Spinal cord (tissue), 10 donors: ENCODE measurements around the gene HBS1L. TPM values are rescaled to one million over a fixed set of nuclear protein-coding genes. Genes with fewer than 3 reads are reported as not detected.

ENCODE experiments used
- DNase-seq, 6 donors: peaks; one replicate each; pipeline versions ENCODE4 v3.0.0 to v3.0.0-alpha.2; 2013 to 2015; ENCODE audit warnings: low spot score in 6 of 6, low read depth in 4 of 6
- H3K27ac ChIP-seq: one replicate; pipeline ENCODE4 v1.5.1; 2013; ENCODE audit warnings: low read depth, low read length, control low read depth
- H3K27me3 ChIP-seq: one replicate; pipeline ENCODE4 v1.6.1; 2013; ENCODE audit warnings: low read length; ENCODE audit not compliant: control insufficient read depth, insufficient read depth
- H3K36me3 ChIP-seq: one replicate; pipeline ENCODE4 v1.6.1; 2013; ENCODE audit warnings: low read length; ENCODE audit not compliant: control insufficient read depth, insufficient read depth
- H3K4me1 ChIP-seq: one replicate; pipeline ENCODE4 v1.6.1; 2013; ENCODE audit warnings: low read length; ENCODE audit not compliant: control insufficient read depth, insufficient read depth
- H3K4me3 ChIP-seq: one replicate; pipeline ENCODE4 v1.5.1; 2013; ENCODE audit warnings: low read depth, low read length, control low read depth
- H3K9me3 ChIP-seq: one replicate; pipeline ENCODE4 v1.6.1; 2013; ENCODE audit warnings: low read length; ENCODE audit not compliant: control insufficient read depth, insufficient read depth
- WGBS: methylation state at CpG from one replicate; pipeline ENCODE4 v1.1.5; 2013; ENCODE audit warnings: missing lambda C conversion rate; ENCODE audit not compliant: insufficient coverage; 5-methylcytosine and 5-hydroxymethylcytosine counted together
- polyA plus RNA-seq, 2 donors: library from polyadenylated mRNA; unstranded; fragments of 120-200 nt; gene quantifications; one replicate each; pipeline ENCODE4 v1.2.1, GENCODE V29; 2013; ENCODE audit not compliant: insufficient read length in 2 of 2
- total RNA-seq, 2 donors: library from RNA; depleted of rRNA in 1 of 2; stranded (reverse); fragments of 120-200 nt in 1 of 2; fragments of >200 nt in 1 of 2; gene quantifications; one replicate each; pipeline versions ENCODE4 v1.2.3 to v1.2.4, GENCODE V29; 2013 to 2014
- donor health status: healthy.

Gene HBS1L
- total and polyA plus RNA-seq, 4 donors: 63.7 to 121 (median 89.1) TPM

GRCh38 chr6:135030056-135030473 is 24.6 kb downstream of the HBS1L start:
- 100% methylated on average over 1 of the region's 3 CpGs for WGBS
- Histone ChIP-seq H3K36me3 (peaks cover 4% of the 10 kb centered on the region), H3K4me1 (no peaks in the 10 kb centered on the region), H3K4me3 (no peak overlapping the region), H3K27ac (no peak overlapping the region), H3K9me3 (no peaks in the 10 kb centered on the region), H3K27me3 (no peaks in the 10 kb centered on the region)
- no peak for DNase-seq

DNA sequence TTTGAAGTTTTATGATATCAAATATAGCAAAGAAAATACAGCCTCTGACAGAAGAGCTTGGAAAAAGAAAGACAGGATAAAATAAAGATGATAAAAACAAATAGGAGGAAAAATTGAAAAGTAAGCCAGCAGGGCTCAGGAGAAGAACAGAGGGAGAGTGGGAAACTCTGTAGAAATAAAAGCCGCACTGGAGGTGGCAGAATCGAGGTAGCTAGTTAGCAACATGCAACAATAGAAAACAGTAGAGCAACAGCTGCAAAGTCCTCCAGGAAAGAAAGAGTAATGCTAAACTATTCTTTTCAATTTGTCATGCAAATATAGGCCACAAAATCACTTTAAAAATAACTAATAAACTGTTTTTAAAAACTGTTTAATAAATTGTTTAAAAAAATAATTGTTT is 28.8 kb downstream of the HBS1L start:
- Histone ChIP-seq H3K4me3 (no peak overlapping the region), H3K4me1 (no peaks in the 10 kb centered on the region), H3K27me3 (no peaks in the 10 kb centered on the region), H3K36me3 (peaks cover 4% of the 10 kb centered on the region), H3K9me3 (no peaks in the 10 kb centered on the region), H3K27ac (no peak overlapping the region)
- no CpG with 5 or more reads among the region's 2 CpGs for WGBS
- DNase-seq: no peak

GRCh38 chr6:135025175-135025574 is 29.4 kb downstream of the HBS1L start:
- Histone ChIP-seq H3K4me3 (no peak overlapping the region), H3K27ac (no peak overlapping the region), H3K36me3 (peaks cover 4% of the 10 kb centered on the region), H3K27me3 (no peaks in the 10 kb centered on the region), H3K4me1 (no peaks in the 10 kb centered on the region), H3K9me3 (no peaks in the 10 kb centered on the region)
- whole genome bisulfite sequencing: 40% methylated on average over 1 of the region's 2 CpGs
- DNase-seq: no peak

GRCh38 chr6:135022050-135022697 is 32.4 kb downstream of the HBS1L start:
- WGBS: no CpG with 5 or more reads among the region's 2 CpGs
- Histone ChIP-seq H3K9me3 (no peaks in the 10 kb centered on the region), H3K36me3 (no peaks in the 10 kb centered on the region), H3K27ac (no peak overlapping the region), H3K4me1 (no peaks in the 10 kb centered on the region), H3K27me3 (no peaks in the 10 kb centered on the region), H3K4me3 (no peak overlapping the region)
- no peak for DNase-seq

DNA sequence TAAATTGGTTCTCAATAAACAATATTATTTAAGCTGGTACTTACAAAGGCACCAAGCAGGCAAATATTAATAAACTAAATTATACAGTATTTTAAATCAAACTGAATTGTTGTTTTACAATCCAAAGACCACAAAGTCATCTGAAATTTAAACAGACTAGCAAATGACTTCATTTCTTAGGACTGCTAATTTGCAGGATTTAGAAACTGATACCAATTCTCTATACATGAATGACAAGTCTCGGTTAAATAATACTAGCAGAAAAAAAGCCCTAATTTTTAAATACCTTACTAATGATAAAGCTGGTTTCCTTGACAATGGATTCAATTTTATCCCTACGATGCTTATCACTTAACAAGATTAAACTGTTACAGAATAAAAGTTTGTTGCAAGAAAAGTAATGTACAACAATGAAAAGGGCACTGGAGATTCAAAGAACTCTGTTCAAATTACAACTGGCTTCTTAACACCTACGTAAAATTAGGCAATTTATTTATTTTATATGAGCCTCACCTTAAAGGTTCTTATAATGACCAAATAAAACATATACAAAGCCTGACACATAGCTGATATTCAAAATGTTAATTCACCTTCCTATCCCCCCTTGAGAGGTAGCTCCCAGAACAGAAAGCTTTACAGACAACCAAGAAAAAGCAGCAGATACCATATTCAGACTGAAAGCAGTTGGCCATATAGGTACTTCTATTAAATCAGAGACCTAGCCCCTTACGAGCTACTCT is 33.1 kb downstream of the HBS1L start:
- Histone ChIP-seq H3K9me3 (no peaks in the 10 kb centered on the region), H3K27me3 (no peaks in the 10 kb centered on the region), H3K4me1 (no peaks in the 10 kb centered on the region), H3K27ac (no peak overlapping the region), H3K36me3 (no peaks in the 10 kb centered on the region), H3K4me3 (no peak overlapping the region)
- DNase-seq: no peak
- WGBS: 71% methylated on average over 1 of the region's 4 CpGs

DNA sequence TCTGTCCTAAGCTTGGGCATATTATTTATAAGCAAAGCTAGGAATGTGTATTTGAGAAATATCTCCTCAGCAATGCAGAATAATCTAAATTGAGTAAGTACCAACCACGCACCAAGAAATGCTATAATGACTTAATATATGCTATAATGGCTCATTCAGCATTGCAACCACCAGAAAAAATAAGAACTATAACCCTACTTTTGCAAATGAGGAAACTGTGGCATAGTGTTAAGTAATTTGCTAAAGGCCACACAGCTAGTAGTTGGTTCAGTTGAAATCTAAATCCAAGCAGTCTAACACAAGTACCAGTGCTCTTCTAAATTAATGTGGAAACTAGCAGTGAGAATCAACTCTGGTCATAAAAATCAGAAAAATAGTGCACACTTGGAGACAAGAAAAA is 35.7 kb downstream of the HBS1L start:
- no peaks in the 10 kb centered on the region for H3K36me3 ChIP-seq
- no peak overlapping the region for H3K27ac ChIP-seq
- H3K9me3 ChIP-seq: no peaks in the 10 kb centered on the region
- no peak for DNase-seq
- no peaks in the 10 kb centered on the region for H3K27me3 ChIP-seq
- no peak overlapping the region for H3K4me3 ChIP-seq
- WGBS: no CpG with 5 or more reads among the region's 1 CpG
- H3K4me1 ChIP-seq: no peaks in the 10 kb centered on the region

DNA sequence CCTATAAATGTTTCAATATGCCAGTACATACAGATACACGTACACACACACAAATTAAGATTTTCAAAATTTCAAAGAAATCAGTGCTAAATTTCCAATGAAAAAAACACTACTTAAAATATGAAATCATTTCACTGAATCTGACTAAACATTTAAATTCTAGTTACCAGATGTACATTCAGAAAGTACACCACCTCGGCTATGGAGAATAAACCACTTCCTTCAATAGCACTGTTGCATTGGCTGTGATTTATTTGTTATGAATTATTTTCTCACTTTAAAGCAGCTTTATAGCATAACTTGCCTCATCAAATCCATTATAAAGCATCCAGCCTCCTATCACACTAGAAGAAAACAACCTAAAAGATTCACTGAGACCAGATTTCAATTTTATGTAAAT is 36.6 kb downstream of the HBS1L start:
- DNase-seq: no peak

GRCh38 chr6:135014353-135014832 is 40.2 kb downstream of the HBS1L start:
- Histone ChIP-seq H3K4me3 (no peak overlapping the region), H3K27ac (no peak overlapping the region), H3K4me1 (no peaks in the 10 kb centered on the region), H3K9me3 (no peaks in the 10 kb centered on the region), H3K36me3 (no peaks in the 10 kb centered on the region), H3K27me3 (no peaks in the 10 kb centered on the region)
- WGBS: no CpG with 5 or more reads among the region's 4 CpGs
- no peak for DNase-seq

More for the DNA sequence above, 36.6 kb downstream of the HBS1L start:
- H3K27ac ChIP-seq: no peak overlapping the region
- no peaks in the 10 kb centered on the region for H3K9me3 ChIP-seq
- no peak overlapping the region for H3K4me3 ChIP-seq
- WGBS: 100% methylated on average over 1 of the region's 2 CpGs
- no peaks in the 10 kb centered on the region for H3K4me1 ChIP-seq
- no peaks in the 10 kb centered on the region for H3K27me3 ChIP-seq
- no peaks in the 10 kb centered on the region for H3K36me3 ChIP-seq

DNA sequence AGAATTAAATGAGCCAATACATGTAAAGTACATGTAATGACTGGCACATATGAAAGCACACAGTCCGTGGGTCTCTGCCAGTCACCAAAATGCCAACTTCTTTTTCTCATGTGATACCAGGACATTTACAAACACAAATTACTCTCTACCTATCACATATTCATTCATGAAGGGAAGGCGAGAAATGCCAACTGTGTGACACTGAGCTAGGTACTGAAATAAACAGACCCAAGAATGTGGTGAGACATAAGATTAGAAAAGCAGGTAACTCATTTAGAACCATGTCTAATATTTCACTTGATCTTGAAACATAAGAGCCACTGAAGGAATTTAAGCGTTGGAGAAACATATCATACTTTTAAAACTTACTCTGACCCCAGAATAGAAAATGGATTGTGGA is 41.4 kb downstream of the HBS1L start:
- Histone ChIP-seq H3K27me3 (no peaks in the 10 kb centered on the region), H3K36me3 (no peaks in the 10 kb centered on the region)
- WGBS: no CpG with 5 or more reads among the region's 3 CpGs

GRCh38 chr6:135012764-135013163 is 41.9 kb downstream of the HBS1L start:
- no peaks in the 10 kb centered on the region for H3K27me3 ChIP-seq
- H3K4me1 ChIP-seq: no peaks in the 10 kb centered on the region
- DNase-seq: no peak
- H3K9me3 ChIP-seq: no peaks in the 10 kb centered on the region
- H3K27ac ChIP-seq: no peak overlapping the region
- H3K36me3 ChIP-seq: no peaks in the 10 kb centered on the region
- H3K4me3 ChIP-seq: no peak overlapping the region

More for the DNA sequence above, 41.4 kb downstream of the HBS1L start:
- H3K4me3 ChIP-seq: no peak overlapping the region
- H3K9me3 ChIP-seq: no peaks in the 10 kb centered on the region
- H3K4me1 ChIP-seq: no peaks in the 10 kb centered on the region
- H3K27ac ChIP-seq: no peak overlapping the region
- DNase-seq: no peak
